ENCODE measurements around the gene MAP3K14.

MAP3K14 gene

GRCh38 chr17:45241328-45242028 lies 75.3 kb downstream of the MAP3K14 start:
- Histone ChIP-seq H3K36me3 (ENCODE audit: insufficient read depth, low read length) (no peaks in the 10 kb centered on the region), H3K27me3 (ENCODE audit: insufficient read depth, low read length) (peaks cover 64% of the 10 kb centered on the region), H3K4me1 (ENCODE audit: insufficient read depth, low read length) (peaks cover 10% of the 10 kb centered on the region), H3K9me3 (ENCODE audit: low read length) (no peaks in the 10 kb centered on the region), H2AFZ (ENCODE audit: low read depth, low read length) (peak overlapping the region; percentile 42), H3K4me3 (ENCODE audit: low read length) (peak overlapping the region; percentile 36)

- Histone ChIP-seq H3K36me3 (ENCODE audit: insufficient read depth, low read length) (no peaks in the 10 kb centered on the region), H3K27me3 (ENCODE audit: insufficient read depth, low read length) (peaks cover 68% of the 10 kb centered on the region), H3K9me3 (ENCODE audit: low read length) (no peaks in the 10 kb centered on the region), H3K4me1 (ENCODE audit: insufficient read depth, low read length) (peaks cover 7% of the 10 kb centered on the region), H3K4me3 (ENCODE audit: low read length) (peak overlapping the region; percentile 36), H2AFZ (ENCODE audit: low read depth, low read length) (peak overlapping the region; percentile 42)
Observed at GRCh38 chr17:45240905-45241327, 75.9 kb downstream of the MAP3K14 start.

- H2AFZ ChIP-seq (ENCODE audit: low read depth, low read length), result no peak overlapping the region
- H3K9me3 ChIP-seq (ENCODE audit: low read length), result no peaks in the 10 kb centered on the region
- H3K4me3 ChIP-seq (ENCODE audit: low read length), result no peak overlapping the region
- H3K36me3 ChIP-seq (ENCODE audit: insufficient read depth, low read length), result no peaks in the 10 kb centered on the region
- peaks cover 64% of the 10 kb centered on the region for H3K27me3 ChIP-seq (ENCODE audit: insufficient read depth, low read length)
- peaks cover 7% of the 10 kb centered on the region for H3K4me1 ChIP-seq (ENCODE audit: insufficient read depth, low read length)
Observed at GRCh38 chr17:45238155-45238774, 78.6 kb downstream of the MAP3K14 start.

DNA sequence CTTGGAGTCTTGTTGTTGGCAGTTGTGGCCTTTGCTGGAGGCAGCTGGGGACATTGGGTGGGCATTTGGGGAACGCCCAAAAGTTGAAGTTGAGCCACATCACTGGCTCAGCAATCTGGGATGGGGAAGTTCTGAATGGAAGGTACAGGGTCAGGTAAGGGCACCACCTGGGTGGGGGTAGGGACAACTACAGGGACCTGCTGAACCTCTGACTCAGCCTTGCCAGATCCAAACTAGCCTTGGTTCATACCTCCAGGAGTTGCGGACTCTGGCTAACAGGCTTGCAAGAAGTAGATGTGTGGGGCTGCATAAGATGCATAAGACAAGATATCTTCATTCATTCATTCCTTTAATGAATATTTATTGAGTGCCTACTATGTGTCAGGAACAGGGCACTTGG lies 79.1 kb downstream of the MAP3K14 start:
- Histone ChIP-seq H3K9me3 (ENCODE audit: low read length) (no peaks in the 10 kb centered on the region), H3K27me3 (ENCODE audit: insufficient read depth, low read length) (peaks cover 63% of the 10 kb centered on the region), H3K36me3 (ENCODE audit: insufficient read depth, low read length) (no peaks in the 10 kb centered on the region), H3K4me3 (ENCODE audit: low read length) (no peak overlapping the region), H2AFZ (ENCODE audit: low read depth, low read length) (no peak overlapping the region), H3K4me1 (ENCODE audit: insufficient read depth, low read length) (peaks cover 7% of the 10 kb centered on the region)

DNA sequence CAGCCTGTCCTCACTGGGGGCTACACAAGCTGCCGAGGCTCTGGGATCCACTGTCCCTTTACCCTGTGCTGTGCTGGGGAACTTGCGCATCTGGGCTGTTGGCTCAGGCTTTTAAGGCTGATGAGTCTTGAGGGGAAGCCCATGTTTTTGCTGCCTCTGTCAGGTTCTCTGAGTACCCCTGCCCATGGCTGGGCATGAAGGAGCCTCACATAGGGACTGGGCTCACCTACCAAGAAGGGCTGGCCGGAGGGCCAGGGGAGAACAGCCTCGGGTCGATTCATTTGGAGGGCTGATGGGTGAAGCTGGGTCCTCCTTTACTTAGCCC lies 80.6 kb downstream of the MAP3K14 start:
- Histone ChIP-seq H3K4me1 (ENCODE audit: insufficient read depth, low read length) (peaks cover 3% of the 10 kb centered on the region), H3K27me3 (ENCODE audit: insufficient read depth, low read length) (peaks cover 54% of the 10 kb centered on the region), H3K36me3 (ENCODE audit: insufficient read depth, low read length) (no peaks in the 10 kb centered on the region), H3K9me3 (ENCODE audit: low read length) (no peaks in the 10 kb centered on the region), H2AFZ (ENCODE audit: low read depth, low read length) (no peak overlapping the region), H3K4me3 (ENCODE audit: low read length) (no peak overlapping the region)

DNA sequence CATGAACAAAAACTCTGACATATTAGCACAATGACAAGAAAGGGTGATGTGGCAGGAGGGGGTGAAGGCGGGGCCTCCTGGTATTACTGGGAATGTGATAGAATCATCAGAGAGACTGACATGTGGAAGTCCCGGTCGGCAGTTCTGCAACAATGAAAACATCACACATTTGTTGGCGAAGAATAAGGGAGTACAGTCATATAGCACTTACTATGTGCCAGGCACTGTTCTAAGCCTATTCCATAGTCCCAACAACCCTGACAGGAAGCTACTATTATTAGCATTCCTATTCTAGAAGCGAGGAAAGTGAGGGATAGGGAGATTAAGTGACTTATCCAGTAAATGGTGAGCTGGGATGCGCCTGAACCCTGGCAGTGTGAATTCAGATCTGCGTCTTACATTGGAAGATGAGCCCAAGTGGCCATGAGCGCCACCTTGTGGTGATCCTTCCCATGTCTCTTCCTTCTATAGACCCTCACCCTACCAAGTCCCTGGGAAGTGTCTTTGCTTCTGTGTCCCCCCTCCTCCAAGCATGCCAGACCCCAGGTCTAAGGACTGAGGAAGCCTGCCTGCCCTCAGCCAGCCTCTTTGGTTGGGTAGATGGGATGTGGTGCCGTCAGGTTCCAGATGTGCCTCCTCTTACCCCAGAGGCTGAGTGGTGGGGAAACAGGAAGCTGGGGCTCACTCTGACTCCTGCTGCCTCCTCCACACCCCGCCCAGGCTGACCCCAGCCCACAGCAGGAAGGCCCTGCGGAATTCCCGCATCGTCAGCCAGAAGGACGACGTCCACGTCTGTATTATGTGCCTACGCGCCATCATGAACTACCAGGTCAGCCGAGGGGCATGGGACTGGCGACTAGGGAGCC lies 81.2 kb downstream of the MAP3K14 start:
- Histone ChIP-seq H2AFZ (ENCODE audit: low read depth, low read length) (no peak overlapping the region), H3K36me3 (ENCODE audit: insufficient read depth, low read length) (no peaks in the 10 kb centered on the region), H3K4me3 (ENCODE audit: low read length) (no peak overlapping the region), H3K27me3 (ENCODE audit: insufficient read depth, low read length) (peaks cover 48% of the 10 kb centered on the region), H3K4me1 (ENCODE audit: insufficient read depth, low read length) (no peaks in the 10 kb centered on the region), H3K9me3 (ENCODE audit: low read length) (no peaks in the 10 kb centered on the region)

- Histone ChIP-seq H3K36me3 (ENCODE audit: insufficient read depth, low read length) (no peaks in the 10 kb centered on the region), H3K4me3 (ENCODE audit: low read length) (no peak overlapping the region), H2AFZ (ENCODE audit: low read depth, low read length) (no peak overlapping the region), H3K4me1 (ENCODE audit: insufficient read depth, low read length) (no peaks in the 10 kb centered on the region), H3K9me3 (ENCODE audit: low read length) (no peaks in the 10 kb centered on the region), H3K27me3 (ENCODE audit: insufficient read depth, low read length) (peaks cover 49% of the 10 kb centered on the region)
Observed at GRCh38 chr17:45234641-45235415, 82.0 kb downstream of the MAP3K14 start.

GRCh38 chr17:45233423-45233924 lies 83.3 kb downstream of the MAP3K14 start:
- H3K9me3 ChIP-seq (ENCODE audit: low read length), result no peaks in the 10 kb centered on the region
- peaks cover 45% of the 10 kb centered on the region for H3K27me3 ChIP-seq (ENCODE audit: insufficient read depth, low read length)
- H3K4me3 ChIP-seq (ENCODE audit: low read length), result no peak overlapping the region
- H3K36me3 ChIP-seq (ENCODE audit: insufficient read depth, low read length), result no peaks in the 10 kb centered on the region
- H2AFZ ChIP-seq (ENCODE audit: low read depth, low read length), result no peak overlapping the region
- peaks cover 7% of the 10 kb centered on the region for H3K4me1 ChIP-seq (ENCODE audit: insufficient read depth, low read length)

- H3K4me3 ChIP-seq (ENCODE audit: low read length), result no peak overlapping the region
- peaks cover 38% of the 10 kb centered on the region for H3K27me3 ChIP-seq (ENCODE audit: insufficient read depth, low read length)
- no peaks in the 10 kb centered on the region for H3K36me3 ChIP-seq (ENCODE audit: insufficient read depth, low read length)
- H3K4me1 ChIP-seq (ENCODE audit: insufficient read depth, low read length), result peaks cover 7% of the 10 kb centered on the region
- H2AFZ ChIP-seq (ENCODE audit: low read depth, low read length), result no peak overlapping the region
- no peaks in the 10 kb centered on the region for H3K9me3 ChIP-seq (ENCODE audit: low read length)
Observed at GRCh38 chr17:45232514-45233422, 84.1 kb downstream of the MAP3K14 start.

DNA sequence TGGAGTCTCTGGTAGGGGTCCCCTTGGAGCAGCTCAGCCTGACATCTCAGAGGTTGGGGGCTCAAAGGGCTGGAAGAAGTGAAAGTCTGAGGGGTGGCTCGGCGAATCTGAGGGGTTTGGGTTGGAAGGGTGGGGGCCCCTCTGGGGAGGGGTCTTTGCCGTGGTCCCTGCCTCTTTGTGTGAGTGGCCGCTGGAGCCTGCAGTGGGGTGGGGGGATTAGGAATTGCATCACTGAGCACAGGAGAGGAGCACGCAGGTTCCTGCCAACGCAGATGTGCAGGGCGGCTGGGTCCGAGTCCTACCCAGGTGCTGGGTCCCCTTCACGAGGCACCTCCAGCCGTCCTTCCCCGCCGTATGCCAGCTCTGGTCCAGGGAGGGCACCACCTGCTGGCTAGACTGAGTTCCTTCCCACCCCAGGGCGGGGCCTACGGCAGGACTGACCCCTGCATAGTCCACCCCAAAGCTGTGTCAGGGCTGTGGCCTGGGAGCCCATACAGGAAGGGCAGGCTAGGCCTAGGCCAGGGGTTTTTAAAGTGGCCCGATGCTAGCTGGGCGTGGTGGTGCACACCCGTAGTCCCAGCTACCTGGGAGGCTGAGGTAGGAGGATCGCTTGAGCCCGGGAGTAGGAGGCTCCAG lies 85.2 kb downstream of the MAP3K14 start:
- no peaks in the 10 kb centered on the region for H3K36me3 ChIP-seq (ENCODE audit: insufficient read depth, low read length)
- no peak overlapping the region for H2AFZ ChIP-seq (ENCODE audit: low read depth, low read length)
- H3K27me3 ChIP-seq (ENCODE audit: insufficient read depth, low read length), result peaks cover 38% of the 10 kb centered on the region
- no peaks in the 10 kb centered on the region for H3K9me3 ChIP-seq (ENCODE audit: low read length)
- peaks cover 7% of the 10 kb centered on the region for H3K4me1 ChIP-seq (ENCODE audit: insufficient read depth, low read length)
- no peak overlapping the region for H3K4me3 ChIP-seq (ENCODE audit: low read length)

DNA sequence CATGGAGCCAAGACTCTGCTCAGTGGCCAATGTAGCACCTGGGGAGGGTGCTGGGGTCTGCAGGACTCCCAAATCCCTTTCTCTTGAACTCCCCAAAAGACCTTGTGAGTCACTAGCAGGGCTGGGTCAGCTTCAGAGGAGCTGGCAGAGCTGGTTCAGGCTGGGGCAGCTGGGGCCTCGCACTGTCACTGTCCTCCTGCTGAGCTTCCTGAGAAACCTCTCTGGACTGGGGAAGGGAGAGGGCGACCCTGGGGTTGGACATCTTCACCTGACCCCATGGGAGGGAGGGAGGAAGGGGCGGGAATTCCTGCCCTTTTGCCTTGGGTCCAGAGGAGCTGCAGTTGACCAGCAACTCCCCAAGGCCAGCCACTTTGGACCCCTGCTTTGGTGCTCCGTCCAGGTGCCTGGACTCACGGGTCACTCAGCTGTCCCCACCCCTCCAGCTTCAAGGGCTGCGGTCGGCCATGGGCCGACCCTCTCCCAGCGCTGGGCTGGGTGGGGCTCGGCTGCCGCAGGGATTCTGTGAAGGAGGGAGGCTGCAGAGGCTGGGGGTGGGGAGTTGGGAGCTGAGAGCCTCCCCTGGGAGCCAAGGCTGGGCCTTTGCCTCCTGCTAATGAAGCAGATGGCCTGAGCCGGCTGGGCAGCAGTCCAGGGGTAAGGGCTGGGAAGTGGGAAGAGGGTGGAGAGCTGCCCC lies 85.9 kb downstream of the MAP3K14 start:
- no peaks in the 10 kb centered on the region for H3K36me3 ChIP-seq (ENCODE audit: insufficient read depth, low read length)
- H2AFZ ChIP-seq (ENCODE audit: low read depth, low read length), result no peak overlapping the region
- peaks cover 7% of the 10 kb centered on the region for H3K4me1 ChIP-seq (ENCODE audit: insufficient read depth, low read length)
- H3K9me3 ChIP-seq (ENCODE audit: low read length), result no peaks in the 10 kb centered on the region
- no peak overlapping the region for H3K4me3 ChIP-seq (ENCODE audit: low read length)
- H3K27me3 ChIP-seq (ENCODE audit: insufficient read depth, low read length), result peaks cover 40% of the 10 kb centered on the region
